NAMALWA (cell line): ENCODE results near the gene THOC7.
A peak's percentile ranks its signal among the peaks of the same experiment; 100 is the strongest.

Source experiments
- DNase-seq: peaks from one replicate; pipeline ENCODE4 v3.0.0-alpha.2; 2015; ENCODE audit warnings: low spot score

The THOC7 gene

GRCh38 chr3:63842127-63842526, 21.5 kb downstream of the THOC7 start:
- no peak for DNase-seq

GRCh38 chr3:63841704-63842103, 21.9 kb downstream of the THOC7 start:
- DNase-seq = no peak

- no peak for DNase-seq
Observed at GRCh38 chr3:63832395-63832794, 31.2 kb downstream of the THOC7 start.

- DNase-seq = no peak
Observed at GRCh38 chr3:63830526-63830925, 33.1 kb downstream of the THOC7 start.

GRCh38 chr3:63824309-63824708, 39.3 kb downstream of the THOC7 start:
- DNase-seq = no peak

GRCh38 chr3:63819151-63819398, 44.5 kb downstream of the THOC7 start, which contains the start of gene C3orf49:
Gene C3orf49 (plus strand): TSS chr3:63819299. CDS start chr3:63819472, 173 bp downstream.
- no peak for DNase-seq

- DNase-seq = peak; percentile 53
Observed at GRCh38 chr3:63818282-63819150, 45.1 kb downstream of the THOC7 start.

- DNase-seq = no peak
Observed at GRCh38 chr3:63817225-63817624, 46.4 kb downstream of the THOC7 start.

- no peak for DNase-seq
Observed at GRCh38 chr3:63814237-63814636, 49.4 kb downstream of the THOC7 start.

GRCh38 chr3:63809607-63810006, 54.0 kb downstream of the THOC7 start:
- no peak for DNase-seq

GRCh38 chr3:63808633-63809032, 55.0 kb downstream of the THOC7 start:
- no peak for DNase-seq

GRCh38 chr3:63807961-63808565, 55.5 kb downstream of the THOC7 start:
- DNase-seq = no peak

GRCh38 chr3:63803911-63804310, 59.7 kb downstream of the THOC7 start:
- no peak for DNase-seq

GRCh38 chr3:63800097-63800496, 63.5 kb downstream of the THOC7 start:
- no peak for DNase-seq

- no peak for DNase-seq
Observed at GRCh38 chr3:63798949-63799348, 64.7 kb downstream of the THOC7 start.

GRCh38 chr3:63798544-63798943, 65.1 kb downstream of the THOC7 start:
- DNase-seq = no peak

- no peak for DNase-seq
Observed at GRCh38 chr3:63795438-63795837, 68.2 kb downstream of the THOC7 start.

- no peak for DNase-seq
Observed at GRCh38 chr3:63791974-63792373, 71.6 kb downstream of the THOC7 start.
